Measurements from ENCODE around the gene GJC3.

- no peak for TF ChIP-seq TSHZ2 (CRISPR knock-in tag; IDR thresholded peaks at IDR 0.05)
- TF ChIP-seq BACH2 (CRISPR knock-in tag; IDR thresholded peaks at IDR 0.05; ENCODE audit: borderline replicate concordance), result no peak
- no peak for TF ChIP-seq ZNF565 (CRISPR knock-in tag; conservative IDR thresholded peaks at IDR 0.05; ENCODE audit: low read depth)
- TF ChIP-seq SNAI2 (CRISPR knock-in tag; IDR thresholded peaks at IDR 0.05), result no peak
- no peak for TF ChIP-seq TOX (CRISPR knock-in tag; IDR thresholded peaks at IDR 0.05; ENCODE audit: borderline replicate concordance)
- no peak for TF ChIP-seq ZNF8 (CRISPR knock-in tag; IDR thresholded peaks at IDR 0.05)
- TF ChIP-seq GLIS3 (CRISPR knock-in tag; IDR thresholded peaks at IDR 0.05), result no peak
- TF ChIP-seq CREB5 (CRISPR knock-in tag; IDR thresholded peaks at IDR 0.05; ENCODE audit: low read depth), result no peak
- no peak for TF ChIP-seq RARB (CRISPR knock-in tag; IDR thresholded peaks at IDR 0.05)
Measured at GRCh38 chr7:99901581-99901980, 27.8 kb downstream of the GJC3 start.

Measured in SK-N-SH treated with all-trans-retinoic acid at 6 μM for 48 hours (cell line).